Ovary (tissue), 9 donors: Measurements from ENCODE around the gene TMEM272. TPM values are rescaled to one million over a fixed set of nuclear protein-coding genes. Genes with fewer than 3 reads are reported as not detected.

ENCODE experiments used
- DNase-seq, 5 donors: peaks; one replicate each; pipeline ENCODE4 v3.0.0-alpha.2; 2019 to 2020
- H3K27ac ChIP-seq, 2 donors: fragments of 200-600 bp; one replicate each; pipeline versions ENCODE4 v1.5.1 to v1.8.0; 2019 to 2022
- H3K27me3 ChIP-seq: fragments of 200-600 bp; one replicate; pipeline ENCODE4 v1.8.0; 2022
- H3K36me3 ChIP-seq: fragments of 200-600 bp; sonication (generic); one replicate; pipeline ENCODE4 v1.5.1; 2019
- H3K4me1 ChIP-seq: one replicate; pipeline ENCODE4 v1.8.1; 2013; ENCODE audit warnings: mild to moderate bottlenecking, moderate library complexity; ENCODE audit not compliant: insufficient read depth
- H3K4me3 ChIP-seq: fragments of 200-600 bp; sonication (generic); one replicate; pipeline ENCODE4 v1.5.1; 2017
- H3K9me3 ChIP-seq, 2 donors: fragments of 200-600 bp in 1 of 2; sonication (generic) in 1 of 2; one replicate each; pipeline versions ENCODE4 v1.5.1 to v1.8.1; 2013 to 2019; ENCODE audit warnings: mild to moderate bottlenecking in 1 of 2, moderate library complexity in 1 of 2
- CTCF ChIP-seq, 3 donors: fragments of 450-650 bp in 2 of 3; fragments of 200-600 bp in 1 of 3; IDR thresholded peaks; one replicate each; pipeline versions ENCODE4 v1.5.1 to v1.8.0; 2016 to 2022; ENCODE audit warnings: antibody characterized with exemption in 3 of 3, mild to moderate bottlenecking in 1 of 3
- EP300 ChIP-seq: sonication (generic); formaldehyde crosslinking; IDR thresholded peaks from one replicate; pipeline ENCODE4 v1.6.1; 2017; ENCODE audit warnings: antibody characterized with exemption
- POLR2A ChIP-seq: fragments of 450-650 bp; IDR thresholded peaks from one replicate; pipeline ENCODE4 v1.6.1; 2017; ENCODE audit warnings: antibody characterized with exemption, mild to moderate bottlenecking, moderate library complexity
- WGBS, 3 donors: extraction: QIAGEN DNeasy Blood & Tissue Kit in 1 of 3; methylation state at CpG; one replicate each; pipeline versions ENCODE4 v1.1.5 to v1.1.7; 2013 to 2017; 5-methylcytosine and 5-hydroxymethylcytosine counted together
- intact Hi-C, 4 donors: fragments of 100-400 bp; cut with DNase I; formaldehyde crosslinking; loops; one replicate each; pipeline versions ENCODE4 v1.11.0 to v1.15.1; 2022 to 2023
- polyA plus RNA-seq, 2 donors: library from polyadenylated mRNA; stranded (reverse); fragments of 200-250 nt in 1 of 2; fragments of 350-450 nt in 1 of 2; fragmentation: Illumina TruSeq in 1 of 2; extraction: RNeasy Lipid Tissue Mini Kit (QIAGEN cat#74804) in 1 of 2; gene quantifications; one replicate each; pipeline ENCODE4 v1.2.3, GENCODE V29; 2013 to 2014
- total RNA-seq, 7 donors: library from RNA; depleted of rRNA in 2 of 7; stranded (reverse); fragments of >200 nt in 2 of 7; fragmentation: NEBNext Ultra II Directional in 3 of 7; extraction: Animal tissue kit (Norgen Biotek cat#: 25700) in 3 of 7; gene quantifications; one replicate each; pipeline versions ENCODE4 v1.1.0 to v1.2.4, GENCODE V29; 2016 to 2023
- donor health status: DM: no; HTN: no; CAD: no; lungs with moderate emphysema.
- donor health status: DM: no; HTN: no; CAD: no.
- donor health status: Bipolar disorder and iron deficiency.
- donor health status: DM: yes; HTN: yes; CAD: no.
- donor health status: DM: no; HTN: no; CAD: no.
- donor health status: DM: yes; HTN: yes; CAD: no.

TMEM272 gene
- total and polyA plus RNA-seq, 9 donors, result 0.05 to 0.28 (median 0.11) TPM; not detected in 2

GRCh38 chr13:51799261-51799660 lies 45.7 kb downstream of the TMEM272 start:
- intact Hi-C loops, result no loop called here
- no peak for DNase-seq
- 91 to 92% (median 91%) methylated on average over 12 of the region's 12 CpGs for WGBS, 3 donors

GRCh38 chr13:51797664-51798488 lies 47.1 kb downstream of the TMEM272 start:
- intact Hi-C loops, result no loop called here
- H3K9me3 ChIP-seq, result no peaks in the 10 kb centered on the region
- DNase-seq, result no peak
- peaks cover 14% of the 10 kb centered on the region for H3K4me1 ChIP-seq
- H3K36me3 ChIP-seq, result no peaks in the 10 kb centered on the region
- TF ChIP-seq CTCF (IDR thresholded peaks at IDR 0.05) (peak in 1 of 3 donors; percentile 14), EP300 (no peak), POLR2A (no peak)
- H3K27ac ChIP-seq, result no peak overlapping the region
- H3K27me3 ChIP-seq, result no peaks in the 10 kb centered on the region
- H3K4me3 ChIP-seq, result no peak overlapping the region
- 78 to 82% (median 79%) methylated on average over 12 of the region's 12 CpGs for WGBS, 3 donors

More at GRCh38 chr13:51799261-51799660, 45.7 kb downstream of the TMEM272 start:
- TF ChIP-seq EP300 (no peak), POLR2A (no peak), CTCF (IDR thresholded peaks at IDR 0.05) (no peak)
- no peaks in the 10 kb centered on the region for H3K27me3 ChIP-seq
- H3K4me3 ChIP-seq, result no peak overlapping the region
- H3K36me3 ChIP-seq, result no peaks in the 10 kb centered on the region
- H3K27ac ChIP-seq, result no peak overlapping the region
- no peaks in the 10 kb centered on the region for H3K9me3 ChIP-seq
- peaks cover 20% of the 10 kb centered on the region for H3K4me1 ChIP-seq

GRCh38 chr13:51796546-51796945 lies 48.4 kb downstream of the TMEM272 start:
- intact Hi-C loops, result no loop called here
- Histone ChIP-seq H3K27me3 (no peaks in the 10 kb centered on the region), H3K9me3 (no peaks in the 10 kb centered on the region), H3K27ac (no peak overlapping the region), H3K4me3 (no peak overlapping the region), H3K36me3 (no peaks in the 10 kb centered on the region), H3K4me1 (peaks cover 8% of the 10 kb centered on the region)
- no peak for TF ChIP-seq EP300
- TF ChIP-seq CTCF (IDR thresholded peaks at IDR 0.05), result no peak
- TF ChIP-seq POLR2A, result no peak
- no peak for DNase-seq
- WGBS, 3 donors, result 74 to 85% (median 77%) methylated on average over 7 of the region's 7 CpGs

GRCh38 chr13:51795419-51795818 lies 49.6 kb downstream of the TMEM272 start:
- Histone ChIP-seq H3K36me3 (no peaks in the 10 kb centered on the region), H3K4me1 (peaks cover 2% of the 10 kb centered on the region), H3K27ac (no peak overlapping the region), H3K9me3 (no peaks in the 10 kb centered on the region), H3K27me3 (no peaks in the 10 kb centered on the region), H3K4me3 (no peak overlapping the region)
- intact Hi-C loops, result no loop called here
- 92 to 97% (median 93%) methylated on average over 2 of the region's 2 CpGs for WGBS, 3 donors
- no peak for TF ChIP-seq EP300
- no peak for TF ChIP-seq POLR2A
- TF ChIP-seq CTCF (IDR thresholded peaks at IDR 0.05), result no peak
- DNase-seq, result no peak
